Measurements from ENCODE around the gene ENTPD1. TPM values are rescaled to one million over a fixed set of nuclear protein-coding genes. Genes with fewer than 3 reads are reported as not detected.

Gene ENTPD1
- total RNA-seq, 1 experiment from 2014 or later, result not detected

DNA sequence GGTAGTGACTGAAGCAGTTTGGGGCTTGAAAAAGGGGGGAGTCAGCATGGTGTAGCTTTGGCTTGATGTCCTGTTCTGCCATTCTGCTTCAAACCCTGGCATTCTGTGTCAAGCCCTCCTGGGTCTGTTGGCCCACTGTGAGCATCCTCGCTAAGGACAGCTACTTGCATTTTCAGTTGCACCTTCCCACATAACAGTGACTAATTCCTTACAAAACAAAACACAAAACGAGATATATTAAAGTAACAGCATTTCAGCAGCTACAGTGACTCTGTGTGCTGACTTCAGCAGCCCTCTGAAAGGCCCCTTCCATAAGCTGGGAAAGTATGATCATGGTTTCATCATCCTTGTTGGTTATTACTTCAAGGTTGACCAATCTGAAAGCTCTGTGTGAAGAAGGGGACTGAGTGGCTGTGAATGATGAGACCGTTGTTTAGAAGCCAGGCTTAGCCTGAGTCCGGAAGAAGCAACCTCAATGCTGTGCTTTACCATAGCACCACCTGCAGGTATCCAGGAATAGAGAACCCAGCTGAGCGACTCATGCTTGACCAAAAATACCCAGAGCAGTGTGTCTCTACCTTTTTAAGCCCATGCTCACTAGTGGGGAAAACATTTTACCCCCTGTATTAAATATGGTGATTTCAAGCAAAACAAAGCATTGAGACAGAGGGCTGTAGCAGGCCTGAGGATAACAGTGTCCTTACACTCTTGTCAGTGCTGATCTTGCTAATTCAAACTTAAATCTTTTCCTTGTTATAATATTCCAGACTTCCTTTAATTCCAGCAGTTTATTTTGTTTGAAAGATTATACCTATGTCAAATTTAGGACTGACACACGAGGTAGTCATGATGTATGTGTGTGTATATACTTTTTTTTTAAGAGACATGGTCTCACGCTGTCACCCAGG is 109.2 kb downstream of the ENTPD1 start:
- intact Hi-C loops (cut with micrococcal nuclease; ENCODE audit: unreplicated experiment), result loop anchor here (1.0 to 10.0 kb wide), 2 partner anchors 171 to 490 kb away; no protein-coding TSS in a partner anchor
- POLR2A ChIA-PET (ENCODE audit: unreplicated experiment), result no interaction called here
- no peaks in the 10 kb centered on the region for H3K9me3 ChIP-seq (ENCODE audit: insufficient read depth, low read depth)
- no TSS peak for BruUV-seq (replicated peaks)
- no peak overlapping the region for H2AFZ ChIP-seq
- H3K4me1 ChIP-seq (replicated peaks; ENCODE audit: insufficient read depth), result no peaks in the 10 kb centered on the region
- H3K4me2 ChIP-seq, result no peak overlapping the region
- peak in 1 of 2 experiments; percentile 7 for DNase-seq
- no peaks in the 10 kb centered on the region for H3K9me2 ChIP-seq (ENCODE audit: insufficient read depth)
- no peaks in the 10 kb centered on the region for H3F3A ChIP-seq (ENCODE audit: insufficient read depth, low read depth)
- H3K27ac ChIP-seq, result no peak overlapping the region
- H3K27me3 ChIP-seq (ENCODE audit: insufficient read depth, low read depth), result no peaks in the 10 kb centered on the region
- H4K20me1 ChIP-seq (ENCODE audit: insufficient read depth), result no peaks in the 10 kb centered on the region
- no peak overlapping the region for H3K4me3 ChIP-seq
- H3K79me2 ChIP-seq (ENCODE audit: low read depth), result no peaks in the 10 kb centered on the region
- no peaks in the 10 kb centered on the region for H3K36me3 ChIP-seq (ENCODE audit: low read depth)
- CTCF ChIA-PET, result interaction anchor here (0.6 to 1.5 kb wide), 2 partner anchors 171 to 265 kb away, joined by 4 to 5 read pairs; partner anchors contain the start of gene TCTN3
- TF ChIP-seq, protein P1, sequence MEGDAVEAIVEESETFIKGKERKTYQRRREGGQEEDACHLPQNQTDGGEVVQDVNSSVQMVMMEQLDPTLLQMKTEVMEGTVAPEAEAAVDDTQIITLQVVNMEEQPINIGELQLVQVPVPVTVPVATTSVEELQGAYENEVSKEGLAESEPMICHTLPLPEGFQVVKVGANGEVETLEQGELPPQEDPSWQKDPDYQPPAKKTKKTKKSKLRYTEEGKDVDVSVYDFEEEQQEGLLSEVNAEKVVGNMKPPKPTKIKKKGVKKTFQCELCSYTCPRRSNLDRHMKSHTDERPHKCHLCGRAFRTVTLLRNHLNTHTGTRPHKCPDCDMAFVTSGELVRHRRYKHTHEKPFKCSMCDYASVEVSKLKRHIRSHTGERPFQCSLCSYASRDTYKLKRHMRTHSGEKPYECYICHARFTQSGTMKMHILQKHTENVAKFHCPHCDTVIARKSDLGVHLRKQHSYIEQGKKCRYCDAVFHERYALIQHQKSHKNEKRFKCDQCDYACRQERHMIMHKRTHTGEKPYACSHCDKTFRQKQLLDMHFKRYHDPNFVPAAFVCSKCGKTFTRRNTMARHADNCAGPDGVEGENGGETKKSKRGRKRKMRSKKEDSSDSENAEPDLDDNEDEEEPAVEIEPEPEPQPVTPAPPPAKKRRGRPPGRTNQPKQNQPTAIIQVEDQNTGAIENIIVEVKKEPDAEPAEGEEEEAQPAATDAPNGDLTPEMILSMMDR (conservative IDR thresholded peaks at IDR 0.05), result peak; percentile 58
- no peak for TF ChIP-seq EZH2 (IDR thresholded peaks at IDR 0.05; ENCODE audit: low read depth)

DNA sequence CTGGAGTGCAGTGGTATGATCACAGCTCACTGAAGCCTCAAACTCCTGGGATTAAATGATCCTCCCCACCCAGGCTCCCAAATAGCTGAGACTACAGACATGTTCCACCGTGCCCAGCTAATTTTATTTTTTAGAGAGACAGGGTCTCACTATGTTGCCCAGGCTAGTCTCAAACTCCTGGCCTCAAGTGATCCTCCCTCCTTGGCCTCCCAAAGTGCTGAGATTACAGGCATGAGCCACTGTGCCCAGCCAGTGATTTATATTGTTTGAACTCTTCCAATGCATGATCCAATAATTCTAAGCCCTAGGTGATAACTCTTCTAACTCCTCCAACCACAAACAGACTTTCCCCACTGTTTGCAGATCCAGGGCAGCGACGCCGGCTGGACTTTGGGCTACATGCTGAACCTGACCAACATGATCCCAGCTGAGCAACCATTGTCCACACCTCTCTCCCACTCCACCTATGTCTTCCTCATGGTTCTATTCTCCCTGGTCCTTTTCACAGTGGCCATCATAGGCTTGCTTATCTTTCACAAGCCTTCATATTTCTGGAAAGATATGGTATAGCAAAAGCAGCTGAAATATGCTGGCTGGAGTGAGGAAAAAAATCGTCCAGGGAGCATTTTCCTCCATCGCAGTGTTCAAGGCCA is 110.0 kb downstream of the ENTPD1 start:
- H3K9me2 ChIP-seq (ENCODE audit: insufficient read depth), result no peaks in the 10 kb centered on the region
- H3K27ac ChIP-seq, result no peak overlapping the region
- no peaks in the 10 kb centered on the region for H3K27me3 ChIP-seq (ENCODE audit: insufficient read depth, low read depth)
- POLR2A ChIA-PET (ENCODE audit: unreplicated experiment), result no interaction called here
- no peak overlapping the region for H3K4me3 ChIP-seq
- intact Hi-C loops (cut with micrococcal nuclease; ENCODE audit: unreplicated experiment), result loop anchor here (1.0 to 10.0 kb wide), 2 partner anchors 172 to 491 kb away; no protein-coding TSS in a partner anchor
- CTCF ChIA-PET, result interaction anchor here (1.5 kb wide), 1 partner anchor 172 kb away, joined by 5 read pairs; the partner anchor contains the start of gene TCTN3
- H3K79me2 ChIP-seq (ENCODE audit: low read depth), result no peaks in the 10 kb centered on the region
- H4K20me1 ChIP-seq (ENCODE audit: insufficient read depth), result no peaks in the 10 kb centered on the region
- H3K4me1 ChIP-seq (replicated peaks; ENCODE audit: insufficient read depth), result no peaks in the 10 kb centered on the region
- no peak for TF ChIP-seq EZH2 (IDR thresholded peaks at IDR 0.05; ENCODE audit: low read depth)
- TF ChIP-seq, protein P1 (conservative IDR thresholded peaks at IDR 0.05), result no peak
- no peaks in the 10 kb centered on the region for H3K9me3 ChIP-seq (ENCODE audit: insufficient read depth, low read depth)
- H3K36me3 ChIP-seq (ENCODE audit: low read depth), result no peaks in the 10 kb centered on the region
- H3K4me2 ChIP-seq, result no peak overlapping the region
- DNase-seq, result no peak
- H2AFZ ChIP-seq, result no peak overlapping the region
- BruUV-seq (replicated peaks), result no TSS peak
- H3F3A ChIP-seq (ENCODE audit: insufficient read depth, low read depth), result no peaks in the 10 kb centered on the region

DNA sequence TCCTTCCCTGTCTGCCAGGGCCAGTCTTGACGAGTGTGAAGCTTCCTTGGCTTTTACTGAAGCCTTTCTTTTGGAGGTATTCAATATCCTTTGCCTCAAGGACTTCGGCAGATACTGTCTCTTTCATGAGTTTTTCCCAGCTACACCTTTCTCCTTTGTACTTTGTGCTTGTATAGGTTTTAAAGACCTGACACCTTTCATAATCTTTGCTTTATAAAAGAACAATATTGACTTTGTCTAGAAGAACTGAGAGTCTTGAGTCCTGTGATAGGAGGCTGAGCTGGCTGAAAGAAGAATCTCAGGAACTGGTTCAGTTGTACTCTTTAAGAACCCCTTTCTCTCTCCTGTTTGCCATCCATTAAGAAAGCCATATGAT is 110.5 kb downstream of the ENTPD1 start:
- no peak overlapping the region for H3K4me2 ChIP-seq
- no TSS peak for BruUV-seq (replicated peaks)
- POLR2A ChIA-PET (ENCODE audit: unreplicated experiment), result no interaction called here
- intact Hi-C loops (cut with micrococcal nuclease; ENCODE audit: unreplicated experiment), result loop anchor here (10.0 kb wide), 1 partner anchor 492 kb away; no protein-coding TSS in a partner anchor
- no peak overlapping the region for H3K4me3 ChIP-seq
- H4K20me1 ChIP-seq (ENCODE audit: insufficient read depth), result no peaks in the 10 kb centered on the region
- H3K9me3 ChIP-seq (ENCODE audit: insufficient read depth, low read depth), result no peaks in the 10 kb centered on the region
- no peaks in the 10 kb centered on the region for H3F3A ChIP-seq (ENCODE audit: insufficient read depth, low read depth)
- DNase-seq, result no peak
- H2AFZ ChIP-seq, result no peak overlapping the region
- H3K79me2 ChIP-seq (ENCODE audit: low read depth), result no peaks in the 10 kb centered on the region
- H3K27ac ChIP-seq, result no peak overlapping the region
- no peaks in the 10 kb centered on the region for H3K4me1 ChIP-seq (replicated peaks; ENCODE audit: insufficient read depth)
- no peaks in the 10 kb centered on the region for H3K27me3 ChIP-seq (ENCODE audit: insufficient read depth, low read depth)
- no peaks in the 10 kb centered on the region for H3K36me3 ChIP-seq (ENCODE audit: low read depth)
- TF ChIP-seq EZH2 (IDR thresholded peaks at IDR 0.05; ENCODE audit: low read depth), result no peak
- TF ChIP-seq, protein P1 (conservative IDR thresholded peaks at IDR 0.05), result no peak
- CTCF ChIA-PET, result no interaction called here
- no peaks in the 10 kb centered on the region for H3K9me2 ChIP-seq (ENCODE audit: insufficient read depth)
